ENCODE measurements around the gene TMEM179B. TPM values are rescaled to one million over a fixed set of nuclear protein-coding genes. Genes with fewer than 3 reads are reported as not detected.
A peak's percentile ranks its signal among the peaks of the same experiment; 100 is the strongest.

Gene TMEM179B
- total and polyA plus RNA-seq, 2 of the 13 experiments (the other 11 are each of a cell fraction or from before 2014, with no cell fraction given): 24.8 to 25.7 TPM

DNA sequence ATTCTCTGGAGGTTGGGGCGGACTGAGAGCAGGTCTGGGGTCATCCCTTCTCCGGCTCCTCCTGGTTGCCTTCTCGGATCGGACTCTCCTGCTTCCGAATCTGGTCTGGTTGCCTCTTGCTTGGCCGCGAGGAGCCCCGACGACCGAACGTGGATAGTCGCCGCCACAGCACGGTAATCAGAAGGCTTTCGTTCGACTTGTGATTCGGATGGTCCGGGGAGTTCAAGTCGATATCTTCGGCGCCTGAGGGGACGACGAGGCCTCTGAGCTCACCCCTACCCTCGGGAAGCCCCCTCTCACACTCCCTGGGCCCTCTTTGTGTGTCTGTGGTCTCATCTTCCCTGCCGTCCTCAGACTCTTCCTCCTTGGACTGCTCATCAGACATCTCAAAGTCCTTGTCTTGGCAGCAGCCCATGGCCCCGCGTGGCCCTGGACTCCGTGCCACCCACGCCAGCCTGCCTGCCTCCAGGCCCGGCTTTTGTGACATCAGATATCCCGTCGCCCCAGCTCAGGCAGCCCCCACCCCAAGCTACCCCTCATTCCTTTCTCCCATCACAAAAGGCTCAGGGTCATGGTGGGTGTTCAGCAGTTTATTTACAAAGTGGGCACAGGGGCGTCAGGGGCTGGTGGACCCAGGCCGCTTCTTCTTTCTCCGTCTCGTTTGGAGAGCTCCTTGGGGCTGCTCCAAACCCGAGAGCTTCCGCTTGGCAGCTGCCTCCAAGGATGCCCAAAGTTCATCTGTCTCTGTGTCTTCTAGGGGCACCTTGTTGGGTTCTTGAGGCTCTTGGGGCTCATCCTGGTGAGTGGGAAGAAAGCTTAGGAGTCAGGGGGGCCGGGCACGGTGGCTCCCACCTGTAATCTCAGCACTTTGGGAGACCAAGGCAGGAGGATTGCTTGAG, 45.4 kb downstream of the TMEM179B start, which contains the start of gene TEX54 (continued):
- TF ChIP-seq, protein P1, sequence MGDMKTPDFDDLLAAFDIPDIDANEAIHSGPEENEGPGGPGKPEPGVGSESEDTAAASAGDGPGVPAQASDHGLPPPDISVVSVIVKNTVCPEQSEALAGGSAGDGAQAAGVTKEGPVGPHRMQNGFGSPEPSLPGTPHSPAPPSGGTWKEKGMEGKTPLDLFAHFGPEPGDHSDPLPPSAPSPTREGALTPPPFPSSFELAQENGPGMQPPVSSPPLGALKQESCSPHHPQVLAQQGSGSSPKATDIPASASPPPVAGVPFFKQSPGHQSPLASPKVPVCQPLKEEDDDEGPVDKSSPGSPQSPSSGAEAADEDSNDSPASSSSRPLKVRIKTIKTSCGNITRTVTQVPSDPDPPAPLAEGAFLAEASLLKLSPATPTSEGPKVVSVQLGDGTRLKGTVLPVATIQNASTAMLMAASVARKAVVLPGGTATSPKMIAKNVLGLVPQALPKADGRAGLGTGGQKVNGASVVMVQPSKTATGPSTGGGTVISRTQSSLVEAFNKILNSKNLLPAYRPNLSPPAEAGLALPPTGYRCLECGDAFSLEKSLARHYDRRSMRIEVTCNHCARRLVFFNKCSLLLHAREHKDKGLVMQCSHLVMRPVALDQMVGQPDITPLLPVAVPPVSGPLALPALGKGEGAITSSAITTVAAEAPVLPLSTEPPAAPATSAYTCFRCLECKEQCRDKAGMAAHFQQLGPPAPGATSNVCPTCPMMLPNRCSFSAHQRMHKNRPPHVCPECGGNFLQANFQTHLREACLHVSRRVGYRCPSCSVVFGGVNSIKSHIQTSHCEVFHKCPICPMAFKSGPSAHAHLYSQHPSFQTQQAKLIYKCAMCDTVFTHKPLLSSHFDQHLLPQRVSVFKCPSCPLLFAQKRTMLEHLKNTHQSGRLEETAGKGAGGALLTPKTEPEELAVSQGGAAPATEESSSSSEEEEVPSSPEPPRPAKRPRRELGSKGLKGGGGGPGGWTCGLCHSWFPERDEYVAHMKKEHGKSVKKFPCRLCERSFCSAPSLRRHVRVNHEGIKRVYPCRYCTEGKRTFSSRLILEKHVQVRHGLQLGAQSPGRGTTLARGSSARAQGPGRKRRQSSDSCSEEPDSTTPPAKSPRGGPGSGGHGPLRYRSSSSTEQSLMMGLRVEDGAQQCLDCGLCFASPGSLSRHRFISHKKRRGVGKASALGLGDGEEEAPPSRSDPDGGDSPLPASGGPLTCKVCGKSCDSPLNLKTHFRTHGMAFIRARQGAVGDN (CRISPR knock-in tag; IDR thresholded peaks at IDR 0.05): peak; percentile 56; the same call in 1 of the 2 replicates
- TF ChIP-seq ZNF280D (CRISPR knock-in tag; IDR thresholded peaks at IDR 0.05): 0 out of 2 replicates have a peak, but pooled peaks have one; percentile 62
- peak; percentile 35; the same call in 1 of the 2 replicates for TF ChIP-seq MED1 (CRISPR knock-in tag; IDR thresholded peaks at IDR 0.05)
- TF ChIP-seq ZNF619 (CRISPR knock-in tag; IDR thresholded peaks at IDR 0.05): no peak
- TF ChIP-seq MAZ (IDR thresholded peaks at IDR 0.05; ENCODE audit: borderline replicate concordance, low read depth, low read length): no peak
- TF ChIP-seq MAZ (CRISPR knock-in tag; IDR thresholded peaks at IDR 0.05; ENCODE audit: low read depth): no peak
- TF ChIP-seq ZNF558 (CRISPR knock-in tag; IDR thresholded peaks at IDR 0.05; ENCODE audit: borderline replicate concordance): no peak
- no peak for TF ChIP-seq MNT (IDR thresholded peaks at IDR 0.05)
- peak; percentile 56; the same call in 1 of the 2 replicates for TF ChIP-seq PRDM15 (CRISPR knock-in tag; IDR thresholded peaks at IDR 0.05)
- TF ChIP-seq ZBTB20 (CRISPR knock-in tag; IDR thresholded peaks at IDR 0.05; ENCODE audit: borderline replicate concordance, low read depth): no peak
- TF ChIP-seq ZNF235 (CRISPR knock-in tag; IDR thresholded peaks at IDR 0.05; ENCODE audit: borderline replicate concordance): 0 out of 2 replicates have a peak, but pooled peaks have one; percentile 40
- peak; percentile 88 for TF ChIP-seq RBM22 (optimal IDR thresholded peaks at IDR 0.05; ENCODE audit: low read length)
- no peak for TF ChIP-seq HIVEP1 (CRISPR knock-in tag; IDR thresholded peaks at IDR 0.05)
- 0 out of 2 replicates have a peak, but pooled peaks have one; percentile 15 for TF ChIP-seq ZNF451 (CRISPR knock-in tag; IDR thresholded peaks at IDR 0.05)
- peak; percentile 48 for TF ChIP-seq KDM2A (CRISPR knock-in tag; IDR thresholded peaks at IDR 0.05; ENCODE audit: borderline replicate concordance, low read depth)
